Endothelial cell of umbilical vein (primary cell): ENCODE results near the gene SORCS2.

Source experiments
- POLR2A ChIP-seq: IDR thresholded peaks from 2 replicates; pipeline ENCODE4 v1.6.1; 2012; ENCODE audit warnings: low read depth, mild to moderate bottlenecking, control low read depth, low read length
- POLR2AphosphoS5 ChIP-seq: IDR thresholded peaks from 2 replicates; pipeline ENCODE4 v1.6.1; 2012; ENCODE audit warnings: low read depth, mild to moderate bottlenecking, control low read depth, low read length, moderate library complexity; ENCODE audit not compliant: insufficient read depth
- TF ChIP-seq, protein P1 (sequence below), 2 donors: IDR thresholded peaks; 1 replicate in 1 of 2; 2 replicates in 1 of 2; pipeline ENCODE4 v1.5.1; 2011; ENCODE audit warnings: low read length in 2 of 2, mild to moderate bottlenecking in 2 of 2, moderate library complexity in 2 of 2, control low read depth in 1 of 2, inconsistent platforms in 1 of 2, low read depth in 1 of 2; ENCODE audit not compliant: insufficient read depth in 1 of 2; ENCODE audit errors: extremely low read depth in 1 of 2

DNA sequence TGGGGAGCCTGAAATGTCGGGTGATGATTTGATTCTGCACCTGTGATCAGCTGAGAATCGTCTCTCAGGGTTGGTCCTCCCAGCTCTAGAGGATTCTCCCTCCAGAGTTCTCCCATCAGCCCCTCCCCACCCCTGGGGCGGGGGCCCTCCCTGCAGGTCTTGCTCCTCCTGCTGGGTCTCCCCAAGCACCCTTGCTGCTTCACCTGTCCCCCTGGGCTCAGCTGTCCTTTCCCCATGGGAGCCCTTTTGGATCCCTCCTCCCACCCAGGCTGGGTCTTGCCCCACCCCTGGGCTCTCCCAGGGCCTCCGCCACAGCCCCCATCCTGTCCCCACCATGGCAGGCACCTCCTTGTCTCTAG lies 220.2 kb downstream of the SORCS2 start:
- TF ChIP-seq, protein P1, sequence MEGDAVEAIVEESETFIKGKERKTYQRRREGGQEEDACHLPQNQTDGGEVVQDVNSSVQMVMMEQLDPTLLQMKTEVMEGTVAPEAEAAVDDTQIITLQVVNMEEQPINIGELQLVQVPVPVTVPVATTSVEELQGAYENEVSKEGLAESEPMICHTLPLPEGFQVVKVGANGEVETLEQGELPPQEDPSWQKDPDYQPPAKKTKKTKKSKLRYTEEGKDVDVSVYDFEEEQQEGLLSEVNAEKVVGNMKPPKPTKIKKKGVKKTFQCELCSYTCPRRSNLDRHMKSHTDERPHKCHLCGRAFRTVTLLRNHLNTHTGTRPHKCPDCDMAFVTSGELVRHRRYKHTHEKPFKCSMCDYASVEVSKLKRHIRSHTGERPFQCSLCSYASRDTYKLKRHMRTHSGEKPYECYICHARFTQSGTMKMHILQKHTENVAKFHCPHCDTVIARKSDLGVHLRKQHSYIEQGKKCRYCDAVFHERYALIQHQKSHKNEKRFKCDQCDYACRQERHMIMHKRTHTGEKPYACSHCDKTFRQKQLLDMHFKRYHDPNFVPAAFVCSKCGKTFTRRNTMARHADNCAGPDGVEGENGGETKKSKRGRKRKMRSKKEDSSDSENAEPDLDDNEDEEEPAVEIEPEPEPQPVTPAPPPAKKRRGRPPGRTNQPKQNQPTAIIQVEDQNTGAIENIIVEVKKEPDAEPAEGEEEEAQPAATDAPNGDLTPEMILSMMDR (IDR thresholded peaks at IDR 0.05; ENCODE audit: extremely low read depth in 1 of 2, insufficient read depth in 1 of 2, low read depth in 1 of 2, low read length in 2 of 2): no peak
- TF ChIP-seq POLR2A: no peak
- no peak for TF ChIP-seq POLR2AphosphoS5
